Neural cell (in vitro differentiated cells): Measurements from ENCODE around the gene DLK1. TPM values are rescaled to one million over a fixed set of nuclear protein-coding genes. Genes with fewer than 3 reads are reported as not detected.

ENCODE experiments used
- H2AFZ ChIP-seq: fragments of 200-600, 300-800 bp; sonication (generic), shearing (Covaris generic); 2 replicates; pipeline ENCODE4 v1.6.0; 2014; ENCODE audit warnings: low read depth, mild to moderate bottlenecking, antibody characterized with exemption, low read length, moderate library complexity
- H3F3A ChIP-seq: fragments of 200-600 bp; shearing (Covaris generic); 2 replicates; pipeline ENCODE4 v1.6.1; 2016; ENCODE audit warnings: mild to moderate bottlenecking, moderate library complexity, mixed read lengths, antibody characterized with exemption, low read length; ENCODE audit not compliant: insufficient read depth, poor library complexity, severe bottlenecking
- H3K27ac ChIP-seq: fragments of 200-600, 300-800 bp; sonication (generic), shearing (Covaris generic); 2 replicates; pipeline ENCODE4 v1.5.1; 2014; ENCODE audit warnings: mild to moderate bottlenecking, low read length, moderate library complexity
- H3K27me3 ChIP-seq: fragments of 300-800, 200-600 bp; sonication (generic), shearing (Covaris generic); 2 replicates; pipeline ENCODE4 v1.6.0; 2014; ENCODE audit warnings: mild to moderate bottlenecking, low read depth, low read length, moderate library complexity; ENCODE audit not compliant: insufficient read depth
- H3K36me3 ChIP-seq: fragments of 300-800, 200-600 bp; sonication (generic), shearing (Covaris generic); 2 replicates; pipeline ENCODE4 v1.5.1; 2014; ENCODE audit warnings: mild to moderate bottlenecking, antibody characterized with exemption, low read length, moderate library complexity; ENCODE audit not compliant: insufficient read depth
- H3K4me2 ChIP-seq: fragments of 300-800, 200-600 bp; sonication (generic), shearing (Covaris generic); 2 replicates; pipeline ENCODE4 v1.6.0; 2014; ENCODE audit warnings: mild to moderate bottlenecking, low read length
- H3K4me3 ChIP-seq: fragments of 300-800, 200-600 bp; sonication (generic), shearing (Covaris generic); 2 replicates; pipeline ENCODE4 v1.5.1; 2014; ENCODE audit warnings: mild to moderate bottlenecking, low read length, moderate library complexity
- H3K79me2 ChIP-seq: fragments of 200-600 bp; shearing (Covaris generic); replicated peaks from 2 replicates; pipeline ENCODE4 v1.6.0; 2014; ENCODE audit warnings: mild to moderate bottlenecking, low read length, moderate library complexity; ENCODE audit not compliant: insufficient read depth
- H3K9ac ChIP-seq: fragments of 300-800, 200-600 bp; sonication (generic), shearing (Covaris generic); 2 replicates; pipeline ENCODE4 v1.6.1; 2016; ENCODE audit warnings: mild to moderate bottlenecking, low read length, mixed read lengths
- H3K9me2 ChIP-seq: fragments of 200-600 bp; shearing (Covaris generic); 2 replicates; pipeline ENCODE4 v1.6.1; 2016; ENCODE audit warnings: mild to moderate bottlenecking, low read length, mixed read lengths; ENCODE audit not compliant: insufficient read depth
- H3K9me3 ChIP-seq: fragments of 200-600, 300-800 bp; sonication (generic), shearing (Covaris generic); 2 replicates; pipeline ENCODE4 v1.6.1; 2016; ENCODE audit warnings: mild to moderate bottlenecking, mixed run types, low read length, moderate library complexity, mixed read lengths
- H4K20me1 ChIP-seq: fragments of 200-600 bp; shearing (Covaris generic); 2 replicates; pipeline ENCODE4 v1.6.1; 2016; ENCODE audit warnings: mild to moderate bottlenecking, mixed run types; ENCODE audit not compliant: insufficient read depth
- EP300 ChIP-seq: fragments of 450-650 bp; conservative IDR thresholded peaks from 2 replicates; pipeline ENCODE4 v1.6.1; 2014; ENCODE audit warnings: antibody characterized with exemption, mild to moderate bottlenecking, moderate library complexity; ENCODE audit not compliant: poor library complexity, severe bottlenecking
- EZH2 ChIP-seq: fragments of 200-600, 300-800 bp; shearing (Covaris generic), sonication (generic); IDR thresholded peaks from 2 replicates; pipeline ENCODE4 v1.6.1; 2014; ENCODE audit warnings: antibody characterized with exemption, low read length, borderline replicate concordance, mild to moderate bottlenecking; ENCODE audit not compliant: insufficient read depth, poor library complexity, severe bottlenecking
- MXI1 ChIP-seq: fragments of 450-650 bp; conservative IDR thresholded peaks from 2 replicates; pipeline ENCODE4 v1.6.1; 2014; ENCODE audit warnings: antibody characterized with exemption, mild to moderate bottlenecking; ENCODE audit not compliant: poor library complexity, severe bottlenecking
- POLR2AphosphoS5 ChIP-seq: IDR thresholded peaks from 2 replicates; pipeline ENCODE4 v1.6.1; 2012
- RAD21 ChIP-seq: fragments of 450-650 bp; conservative IDR thresholded peaks from 2 replicates; pipeline ENCODE4 v1.6.1; 2014; ENCODE audit warnings: antibody characterized with exemption, mild to moderate bottlenecking, moderate library complexity
- SMC3 ChIP-seq: fragments of 450-650 bp; conservative IDR thresholded peaks from 2 replicates; pipeline ENCODE4 v1.6.1; 2014; ENCODE audit warnings: antibody characterized with exemption, mild to moderate bottlenecking, moderate library complexity; ENCODE audit not compliant: poor library complexity
- TAF1 ChIP-seq: IDR thresholded peaks from 2 replicates; pipeline ENCODE4 v1.6.1; 2012; ENCODE audit warnings: low read depth
- polyA plus RNA-seq: library from polyadenylated mRNA; depleted of rRNA; stranded (reverse); fragments of >200 nt; gene quantifications from 2 replicates; pipeline ENCODE4 v1.2.3, GENCODE V29; 2014
- TF ChIP-seq, protein P1 (sequence below): fragments of 450-650 bp; IDR thresholded peaks from 2 replicates; pipeline ENCODE4 v1.5.1; 2014; ENCODE audit warnings: antibody characterized with exemption, mild to moderate bottlenecking, moderate library complexity; ENCODE audit not compliant: poor library complexity, severe bottlenecking
- TF ChIP-seq, protein P2 (sequence below): IDR thresholded peaks from 2 replicates; pipeline ENCODE4 v1.6.1; 2012; ENCODE audit warnings: borderline replicate concordance

The DLK1 gene
- polyA plus RNA-seq, 1 donor from 2014 or later: 6.8 TPM

DNA sequence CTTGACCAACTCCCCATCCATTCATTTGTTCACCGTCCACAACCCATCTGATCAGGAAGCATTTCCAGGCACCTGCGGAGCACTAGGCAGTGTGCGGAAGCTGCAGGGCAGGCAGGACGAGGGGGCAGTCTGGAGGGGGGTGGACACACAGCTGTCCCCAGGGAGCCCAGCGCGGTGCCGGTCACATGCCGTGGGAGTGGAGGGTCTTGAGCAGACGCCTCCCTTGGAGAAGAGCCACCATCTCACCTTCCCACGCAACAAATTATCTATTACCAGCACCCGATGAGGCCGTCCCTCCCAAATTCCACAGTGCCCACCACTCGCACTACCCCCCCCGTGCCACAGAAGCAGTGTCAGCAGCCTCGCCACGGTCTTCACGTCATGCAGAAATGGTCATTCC is 10.8 kb downstream of the DLK1 start:
- no peak overlapping the region for H2AFZ ChIP-seq
- H3K36me3 ChIP-seq: no peaks in the 10 kb centered on the region

DNA sequence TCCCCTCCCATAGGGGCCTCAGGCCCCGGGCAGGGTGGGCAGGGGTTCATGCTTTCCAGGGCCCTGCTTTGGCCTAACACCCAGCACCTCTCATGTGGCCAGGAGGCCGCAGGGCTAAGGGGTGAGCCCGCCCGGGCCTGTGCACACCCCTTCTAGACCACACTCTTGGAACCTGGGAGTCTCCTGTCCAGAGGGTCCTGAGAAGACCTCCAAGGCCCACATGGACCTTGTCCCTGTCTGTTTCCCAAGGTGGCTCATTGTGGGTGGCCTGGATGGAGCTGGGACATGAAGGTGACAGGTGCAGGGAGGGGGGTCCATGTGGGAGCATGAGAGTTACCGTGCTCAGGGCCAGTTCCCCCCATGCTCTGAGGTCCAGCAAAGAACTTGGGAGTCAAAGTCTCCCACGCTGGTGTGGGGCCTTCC is 11.6 kb downstream of the DLK1 start:
- no peaks in the 10 kb centered on the region for H3K36me3 ChIP-seq
- H3K9ac ChIP-seq: no peak overlapping the region
- no peaks in the 10 kb centered on the region for H4K20me1 ChIP-seq
- no peak overlapping the region for H3K4me3 ChIP-seq
- H3K27me3 ChIP-seq: no peaks in the 10 kb centered on the region
- H3K79me2 ChIP-seq: no peaks in the 10 kb centered on the region
- H3K27ac ChIP-seq: no peak overlapping the region
- no peaks in the 10 kb centered on the region for H3K9me3 ChIP-seq
- TF ChIP-seq SMC3 (no peak), POLR2AphosphoS5 (no peak), EZH2 (no peak), MXI1 (no peak), RAD21 (no peak), EP300 (no peak), TAF1 (no peak)
- TF ChIP-seq, protein P1, sequence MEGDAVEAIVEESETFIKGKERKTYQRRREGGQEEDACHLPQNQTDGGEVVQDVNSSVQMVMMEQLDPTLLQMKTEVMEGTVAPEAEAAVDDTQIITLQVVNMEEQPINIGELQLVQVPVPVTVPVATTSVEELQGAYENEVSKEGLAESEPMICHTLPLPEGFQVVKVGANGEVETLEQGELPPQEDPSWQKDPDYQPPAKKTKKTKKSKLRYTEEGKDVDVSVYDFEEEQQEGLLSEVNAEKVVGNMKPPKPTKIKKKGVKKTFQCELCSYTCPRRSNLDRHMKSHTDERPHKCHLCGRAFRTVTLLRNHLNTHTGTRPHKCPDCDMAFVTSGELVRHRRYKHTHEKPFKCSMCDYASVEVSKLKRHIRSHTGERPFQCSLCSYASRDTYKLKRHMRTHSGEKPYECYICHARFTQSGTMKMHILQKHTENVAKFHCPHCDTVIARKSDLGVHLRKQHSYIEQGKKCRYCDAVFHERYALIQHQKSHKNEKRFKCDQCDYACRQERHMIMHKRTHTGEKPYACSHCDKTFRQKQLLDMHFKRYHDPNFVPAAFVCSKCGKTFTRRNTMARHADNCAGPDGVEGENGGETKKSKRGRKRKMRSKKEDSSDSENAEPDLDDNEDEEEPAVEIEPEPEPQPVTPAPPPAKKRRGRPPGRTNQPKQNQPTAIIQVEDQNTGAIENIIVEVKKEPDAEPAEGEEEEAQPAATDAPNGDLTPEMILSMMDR: no peak
- TF ChIP-seq, protein P2, sequence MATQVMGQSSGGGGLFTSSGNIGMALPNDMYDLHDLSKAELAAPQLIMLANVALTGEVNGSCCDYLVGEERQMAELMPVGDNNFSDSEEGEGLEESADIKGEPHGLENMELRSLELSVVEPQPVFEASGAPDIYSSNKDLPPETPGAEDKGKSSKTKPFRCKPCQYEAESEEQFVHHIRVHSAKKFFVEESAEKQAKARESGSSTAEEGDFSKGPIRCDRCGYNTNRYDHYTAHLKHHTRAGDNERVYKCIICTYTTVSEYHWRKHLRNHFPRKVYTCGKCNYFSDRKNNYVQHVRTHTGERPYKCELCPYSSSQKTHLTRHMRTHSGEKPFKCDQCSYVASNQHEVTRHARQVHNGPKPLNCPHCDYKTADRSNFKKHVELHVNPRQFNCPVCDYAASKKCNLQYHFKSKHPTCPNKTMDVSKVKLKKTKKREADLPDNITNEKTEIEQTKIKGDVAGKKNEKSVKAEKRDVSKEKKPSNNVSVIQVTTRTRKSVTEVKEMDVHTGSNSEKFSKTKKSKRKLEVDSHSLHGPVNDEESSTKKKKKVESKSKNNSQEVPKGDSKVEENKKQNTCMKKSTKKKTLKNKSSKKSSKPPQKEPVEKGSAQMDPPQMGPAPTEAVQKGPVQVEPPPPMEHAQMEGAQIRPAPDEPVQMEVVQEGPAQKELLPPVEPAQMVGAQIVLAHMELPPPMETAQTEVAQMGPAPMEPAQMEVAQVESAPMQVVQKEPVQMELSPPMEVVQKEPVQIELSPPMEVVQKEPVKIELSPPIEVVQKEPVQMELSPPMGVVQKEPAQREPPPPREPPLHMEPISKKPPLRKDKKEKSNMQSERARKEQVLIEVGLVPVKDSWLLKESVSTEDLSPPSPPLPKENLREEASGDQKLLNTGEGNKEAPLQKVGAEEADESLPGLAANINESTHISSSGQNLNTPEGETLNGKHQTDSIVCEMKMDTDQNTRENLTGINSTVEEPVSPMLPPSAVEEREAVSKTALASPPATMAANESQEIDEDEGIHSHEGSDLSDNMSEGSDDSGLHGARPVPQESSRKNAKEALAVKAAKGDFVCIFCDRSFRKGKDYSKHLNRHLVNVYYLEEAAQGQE: no peak
- H3K9me2 ChIP-seq: no peaks in the 10 kb centered on the region
- H2AFZ ChIP-seq: no peak overlapping the region
- H3K4me2 ChIP-seq: no peak overlapping the region
- H3F3A ChIP-seq: no peaks in the 10 kb centered on the region

More for the DNA sequence above, 10.8 kb downstream of the DLK1 start:
- Histone ChIP-seq H3K27ac (no peak overlapping the region), H3K4me2 (no peak overlapping the region), H3K79me2 (no peaks in the 10 kb centered on the region), H3K27me3 (no peaks in the 10 kb centered on the region), H3K4me3 (no peak overlapping the region), H4K20me1 (no peaks in the 10 kb centered on the region), H3K9me2 (no peaks in the 10 kb centered on the region), H3K9me3 (no peaks in the 10 kb centered on the region), H3F3A (no peaks in the 10 kb centered on the region), H3K9ac (no peak overlapping the region)
- TF ChIP-seq EZH2 (no peak), POLR2AphosphoS5 (no peak), TAF1 (no peak), EP300 (no peak)
- TF ChIP-seq, protein P2: no peak
